ENCODE measurements around the gene TMEM247. TPM values are rescaled to one million over a fixed set of nuclear protein-coding genes. Genes with fewer than 3 reads are reported as not detected.

Gene TMEM247
- total RNA-seq, 2 donors from 2014 or later: not detected

- Mint-ChIP-seq H3K27me3 (peaks cover 12% of the 10 kb centered on the region), H3K36me3 (ENCODE audit: low read depth) (peaks cover 3% of the 10 kb centered on the region), H3K4me1 (peaks cover 13% of the 10 kb centered on the region), H3K27ac (peak overlapping the region; percentile 98), H3K4me3 (peak overlapping the region; percentile 96)
- DNase-seq: no peak
- no peak for ATAC-seq
- no peaks in the 10 kb centered on the region for H3K9me3 ChIP-seq (ENCODE audit: control insufficient read depth, low read length, poor library complexity, severe bottlenecking)
These were observed 20.0 kb downstream of the TMEM247 start for GRCh38 chr2:46499392-46499785.

DNA sequence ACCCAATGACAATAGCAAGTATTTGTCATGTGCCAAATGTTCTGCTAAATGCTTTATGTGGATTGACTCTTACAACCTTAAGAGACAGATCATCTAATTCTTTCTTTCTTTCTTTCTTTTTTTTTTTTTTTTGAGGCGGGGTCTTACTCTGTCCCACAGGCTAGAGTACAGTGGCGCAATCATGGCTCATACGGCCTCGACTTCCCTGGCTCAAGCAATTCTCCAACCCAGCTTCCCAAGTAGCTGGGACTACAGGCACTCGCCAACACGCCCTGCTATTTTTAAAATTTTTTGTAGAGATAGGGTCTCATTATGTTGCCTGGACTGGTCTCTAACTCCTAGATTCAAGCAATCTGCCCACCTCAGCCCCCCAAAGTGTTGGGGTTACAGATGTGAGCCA is 21.4 kb downstream of the TMEM247 start:
- peak overlapping the region; percentile 98 for H3K27ac Mint-ChIP-seq

DNA sequence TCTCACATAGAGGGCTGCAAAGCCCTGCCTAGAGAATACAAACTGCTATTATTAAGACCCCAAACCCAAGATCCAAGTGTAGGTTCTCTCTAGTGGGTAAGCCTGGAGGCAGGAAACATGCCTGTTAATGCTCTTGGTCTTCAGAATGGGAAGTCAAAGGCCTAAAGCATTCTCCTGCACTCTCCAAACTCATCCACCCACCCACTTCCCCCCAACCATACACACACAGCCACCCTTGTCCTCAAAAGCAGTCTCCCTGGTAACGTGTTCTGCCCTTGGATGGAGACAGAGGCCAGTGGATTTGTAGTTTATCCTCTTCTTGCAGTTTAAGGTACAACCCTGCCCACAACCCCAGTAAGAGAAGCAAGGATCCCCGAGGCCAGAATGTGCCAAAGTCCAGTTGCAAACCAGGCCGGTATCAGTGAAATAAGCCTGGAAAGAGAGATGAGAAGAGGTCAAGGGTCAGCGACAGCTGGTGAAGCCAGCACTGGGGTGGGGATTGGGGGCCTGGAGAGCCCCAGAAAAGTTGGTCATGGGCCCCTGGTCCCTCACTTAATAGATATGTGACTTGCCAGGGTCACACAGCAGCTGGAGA is 23.0 kb downstream of the TMEM247 start:
- Mint-ChIP-seq H3K27me3 (peaks cover 17% of the 10 kb centered on the region), H3K4me1 (peaks cover 18% of the 10 kb centered on the region), H3K4me3 (no peak overlapping the region), H3K36me3 (ENCODE audit: low read depth) (peaks cover 3% of the 10 kb centered on the region), H3K27ac (no peak overlapping the region)
- DNase-seq (no peak), ATAC-seq (no peak)
- H3K9me3 ChIP-seq (ENCODE audit: control insufficient read depth, low read length, poor library complexity, severe bottlenecking): no peaks in the 10 kb centered on the region

More for the DNA sequence above, 21.4 kb downstream of the TMEM247 start:
- DNase-seq (no peak), ATAC-seq (no peak)
- no peaks in the 10 kb centered on the region for H3K9me3 ChIP-seq (ENCODE audit: control insufficient read depth, low read length, poor library complexity, severe bottlenecking)
- Mint-ChIP-seq H3K36me3 (ENCODE audit: low read depth) (peaks cover 3% of the 10 kb centered on the region), H3K4me1 (peaks cover 13% of the 10 kb centered on the region), H3K27me3 (peaks cover 12% of the 10 kb centered on the region), H3K4me3 (no peak overlapping the region)

DNA sequence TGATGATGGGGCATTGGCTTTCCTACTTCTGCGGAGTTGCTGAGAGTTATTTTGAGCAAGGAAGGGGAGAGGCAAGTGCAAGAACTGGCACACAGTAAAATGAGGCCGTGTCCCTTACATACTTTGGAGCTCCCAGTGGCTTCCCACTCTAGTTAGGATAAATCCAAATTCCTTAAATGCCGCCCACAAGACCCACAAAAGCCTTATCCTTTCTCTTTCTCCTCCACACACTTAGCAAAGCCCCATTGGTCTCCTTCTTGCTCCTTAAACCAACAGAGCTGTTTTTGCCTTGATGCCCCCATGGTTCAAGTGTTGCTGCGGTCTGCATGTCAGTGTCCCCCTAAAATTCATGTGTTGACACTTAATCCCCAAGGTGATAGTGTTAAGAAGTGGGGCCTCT is 24.3 kb downstream of the TMEM247 start:
- H3K4me1 Mint-ChIP-seq: peaks cover 15% of the 10 kb centered on the region

DNA sequence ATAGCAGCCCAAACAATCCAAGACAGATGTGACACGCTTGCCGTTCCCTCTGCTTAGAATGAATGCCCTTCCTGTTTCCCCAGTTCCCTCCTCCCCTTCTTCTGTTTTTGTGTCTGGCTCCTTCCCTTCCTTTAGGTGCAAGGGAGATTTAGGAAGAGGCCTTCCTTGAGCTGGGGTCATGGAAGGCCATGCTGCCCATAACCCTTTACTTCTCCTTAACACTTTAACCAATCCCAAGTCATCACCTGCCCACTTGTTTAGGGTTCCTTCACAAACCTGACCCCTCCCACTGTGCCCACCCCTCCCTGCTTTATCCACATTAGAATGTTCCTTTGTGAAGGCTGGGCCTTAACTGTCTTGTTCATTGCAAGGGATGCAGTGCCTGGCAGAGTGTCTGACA is 24.9 kb downstream of the TMEM247 start:
- DNase-seq (no peak), ATAC-seq (no peak)
- no peaks in the 10 kb centered on the region for H3K9me3 ChIP-seq (ENCODE audit: control insufficient read depth, low read length, poor library complexity, severe bottlenecking)
- no peak overlapping the region for H3K4me3 Mint-ChIP-seq
- peaks cover 15% of the 10 kb centered on the region for H3K4me1 Mint-ChIP-seq
- H3K27me3 Mint-ChIP-seq: peaks cover 6% of the 10 kb centered on the region
- no peak overlapping the region for H3K27ac Mint-ChIP-seq
- H3K36me3 Mint-ChIP-seq (ENCODE audit: low read depth): peaks cover 6% of the 10 kb centered on the region

More for the DNA sequence above, 24.3 kb downstream of the TMEM247 start:
- Mint-ChIP-seq H3K4me3 (no peak overlapping the region), H3K27me3 (peaks cover 8% of the 10 kb centered on the region), H3K27ac (no peak overlapping the region), H3K36me3 (ENCODE audit: low read depth) (peaks cover 4% of the 10 kb centered on the region)
- ATAC-seq: no peak
- no peaks in the 10 kb centered on the region for H3K9me3 ChIP-seq (ENCODE audit: control insufficient read depth, low read length, poor library complexity, severe bottlenecking)
- DNase-seq: no peak

- H3K27me3 Mint-ChIP-seq: peaks cover 6% of the 10 kb centered on the region
- no peak for DNase-seq
- H3K4me1 Mint-ChIP-seq: peaks cover 10% of the 10 kb centered on the region
- no peaks in the 10 kb centered on the region for H3K9me3 ChIP-seq (ENCODE audit: control insufficient read depth, low read length, poor library complexity, severe bottlenecking)
- no peak overlapping the region for H3K27ac Mint-ChIP-seq
- no peak overlapping the region for H3K4me3 Mint-ChIP-seq
- ATAC-seq: no peak
- peaks cover 6% of the 10 kb centered on the region for H3K36me3 Mint-ChIP-seq (ENCODE audit: low read depth)
These were observed 25.5 kb downstream of the TMEM247 start for GRCh38 chr2:46504685-46505471.

DNA sequence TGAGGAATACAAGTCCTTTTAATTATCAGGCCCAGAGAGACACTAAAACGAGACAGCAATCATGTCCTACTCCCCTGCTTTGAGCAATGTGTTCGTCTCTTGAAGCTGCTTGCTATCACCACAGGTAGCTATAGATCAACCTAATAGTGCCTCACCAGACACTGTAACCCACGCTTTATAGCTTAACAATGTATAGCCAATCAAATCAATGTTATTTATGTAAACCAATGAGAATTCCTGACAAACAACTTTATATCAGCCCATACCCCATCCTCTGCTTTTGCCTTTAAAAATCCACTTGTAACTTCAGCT is 26.1 kb downstream of the TMEM247 start:
- H3K9me3 ChIP-seq (ENCODE audit: control insufficient read depth, low read length, poor library complexity, severe bottlenecking): no peaks in the 10 kb centered on the region
- ATAC-seq (no peak), DNase-seq (no peak)
- no peak overlapping the region for H3K4me3 Mint-ChIP-seq
- peaks cover 4% of the 10 kb centered on the region for H3K36me3 Mint-ChIP-seq (ENCODE audit: low read depth)
- H3K27ac Mint-ChIP-seq: no peak overlapping the region
- peaks cover 6% of the 10 kb centered on the region for H3K27me3 Mint-ChIP-seq
- peaks cover 5% of the 10 kb centered on the region for H3K4me1 Mint-ChIP-seq

GRCh38 chr2:46506131-46506706 is 26.9 kb downstream of the TMEM247 start:
- DNase-seq (no peak), ATAC-seq (no peak)
- H3K4me1 Mint-ChIP-seq: peaks cover 5% of the 10 kb centered on the region
- H3K36me3 Mint-ChIP-seq (ENCODE audit: low read depth): peaks cover 4% of the 10 kb centered on the region
- no peak overlapping the region for H3K4me3 Mint-ChIP-seq
- peaks cover 6% of the 10 kb centered on the region for H3K27me3 Mint-ChIP-seq
- H3K9me3 ChIP-seq (ENCODE audit: control insufficient read depth, low read length, poor library complexity, severe bottlenecking): no peaks in the 10 kb centered on the region
- H3K27ac Mint-ChIP-seq: no peak overlapping the region

- no peak for ATAC-seq
- H3K36me3 Mint-ChIP-seq (ENCODE audit: low read depth): peaks cover 4% of the 10 kb centered on the region
- no peak overlapping the region for H3K27ac Mint-ChIP-seq
- peaks cover 6% of the 10 kb centered on the region for H3K27me3 Mint-ChIP-seq
- DNase-seq: no peak
- H3K9me3 ChIP-seq (ENCODE audit: control insufficient read depth, low read length, poor library complexity, severe bottlenecking): no peaks in the 10 kb centered on the region
- H3K4me3 Mint-ChIP-seq: no peak overlapping the region
- peaks cover 5% of the 10 kb centered on the region for H3K4me1 Mint-ChIP-seq
These were observed 28.9 kb downstream of the TMEM247 start for GRCh38 chr2:46508312-46508711.

DNA sequence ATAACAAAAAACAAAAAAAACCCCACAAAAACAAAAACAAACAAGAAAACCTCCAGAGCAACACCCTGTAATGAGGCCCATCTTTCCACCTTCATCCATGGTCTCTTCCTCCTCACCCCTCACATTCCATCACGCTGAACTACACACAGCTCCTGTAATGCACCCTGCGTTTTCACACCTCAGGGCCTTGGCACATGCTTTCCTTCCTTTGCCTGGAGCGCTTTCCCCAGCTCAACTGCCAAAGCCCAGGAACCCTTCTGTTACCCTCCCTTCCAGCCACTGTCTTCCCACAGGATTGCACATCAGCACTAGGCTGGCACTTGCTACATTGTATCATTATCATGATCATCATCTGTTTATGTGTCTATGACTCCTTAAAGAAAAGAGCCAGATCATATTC is 29.4 kb downstream of the TMEM247 start:
- H3K9me3 ChIP-seq (ENCODE audit: control insufficient read depth, low read length, poor library complexity, severe bottlenecking): no peaks in the 10 kb centered on the region
- no peak overlapping the region for H3K27ac Mint-ChIP-seq
- peaks cover 4% of the 10 kb centered on the region for H3K36me3 Mint-ChIP-seq (ENCODE audit: low read depth)
- H3K4me3 Mint-ChIP-seq: no peak overlapping the region
- H3K4me1 Mint-ChIP-seq: peaks cover 5% of the 10 kb centered on the region
- no peak for DNase-seq
- no peak for ATAC-seq
- H3K27me3 Mint-ChIP-seq: peaks cover 6% of the 10 kb centered on the region

GRCh38 chr2:46509804-46510203 is 30.4 kb downstream of the TMEM247 start:
- Mint-ChIP-seq H3K36me3 (ENCODE audit: low read depth) (peaks cover 6% of the 10 kb centered on the region), H3K4me1 (peaks cover 5% of the 10 kb centered on the region), H3K27ac (no peak overlapping the region), H3K27me3 (peaks cover 6% of the 10 kb centered on the region), H3K4me3 (no peak overlapping the region)
- ATAC-seq (no peak), DNase-seq (no peak)
- H3K9me3 ChIP-seq (ENCODE audit: control insufficient read depth, low read length, poor library complexity, severe bottlenecking): no peaks in the 10 kb centered on the region

- peaks cover 6% of the 10 kb centered on the region for H3K27me3 Mint-ChIP-seq
- no peak overlapping the region for H3K27ac Mint-ChIP-seq
- H3K4me1 Mint-ChIP-seq: peaks cover 5% of the 10 kb centered on the region
- DNase-seq (no peak), ATAC-seq (no peak)
- no peak overlapping the region for H3K4me3 Mint-ChIP-seq
- H3K9me3 ChIP-seq (ENCODE audit: control insufficient read depth, low read length, poor library complexity, severe bottlenecking): no peaks in the 10 kb centered on the region
- H3K36me3 Mint-ChIP-seq (ENCODE audit: low read depth): peaks cover 6% of the 10 kb centered on the region
These were observed 31.3 kb downstream of the TMEM247 start for GRCh38 chr2:46510598-46511177.

DNA sequence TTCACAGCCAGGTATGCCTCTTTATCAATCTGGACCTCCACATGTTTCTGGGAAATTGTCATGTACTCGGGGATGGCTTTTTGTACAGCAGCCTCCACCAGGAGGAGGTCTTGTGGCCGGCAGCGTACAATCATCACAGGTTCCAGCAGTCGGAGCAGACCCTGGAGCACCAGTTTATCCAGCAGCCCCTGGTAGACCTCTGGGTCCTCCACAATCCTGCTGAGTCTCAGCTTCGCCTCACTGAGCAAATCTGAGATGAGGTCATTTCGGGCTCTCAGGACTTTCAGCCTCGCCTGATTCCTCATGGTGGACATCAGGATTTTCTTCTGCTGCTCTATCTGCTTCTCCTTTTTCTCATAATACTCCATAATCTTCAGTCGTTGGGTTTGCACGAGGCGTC is 32.8 kb downstream of the TMEM247 start:
- H3K36me3 Mint-ChIP-seq (ENCODE audit: low read depth): peaks cover 6% of the 10 kb centered on the region
- no peaks in the 10 kb centered on the region for H3K4me1 Mint-ChIP-seq
- DNase-seq: no peak
- no peaks in the 10 kb centered on the region for H3K9me3 ChIP-seq (ENCODE audit: control insufficient read depth, low read length, poor library complexity, severe bottlenecking)
- H3K27ac Mint-ChIP-seq: no peak overlapping the region
- no peak for ATAC-seq
- no peak overlapping the region for H3K4me3 Mint-ChIP-seq
- peaks cover 3% of the 10 kb centered on the region for H3K27me3 Mint-ChIP-seq
